ENCODE measurements around the gene CTNND2.

CTNND2 gene

DNA sequence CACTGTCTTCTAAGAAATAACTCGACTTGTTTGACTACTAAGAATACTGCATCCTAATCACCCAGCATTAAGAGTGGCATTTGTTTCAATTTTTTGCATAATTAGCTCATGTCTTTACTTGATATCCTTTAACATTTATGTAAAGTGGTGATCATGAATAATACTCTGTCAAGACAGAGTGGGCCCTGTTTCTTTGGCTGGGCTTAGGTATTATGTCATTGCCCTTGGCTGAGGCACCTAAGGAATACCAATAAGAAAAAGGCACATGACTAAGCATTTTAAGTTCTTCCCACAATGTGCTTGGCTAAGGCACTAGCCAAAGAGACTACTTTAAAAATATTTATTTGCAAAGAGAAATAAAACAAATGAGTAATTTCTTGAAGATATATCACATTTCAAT is 308.1 kb downstream of the CTNND2 start:
- no peak for DNase-seq (ENCODE audit: low read depth in 2 of 2)

GRCh38 chr5:11595045-11595444 is 309.2 kb downstream of the CTNND2 start:
- DNase-seq (ENCODE audit: low read depth in 2 of 2): no peak

- DNase-seq (ENCODE audit: low read depth in 2 of 2): no peak
Measured at GRCh38 chr5:11594021-11594420, 310.2 kb downstream of the CTNND2 start.

GRCh38 chr5:11590475-11590874 is 313.8 kb downstream of the CTNND2 start:
- no peak for DNase-seq (ENCODE audit: low read depth in 2 of 2)

- no peak for DNase-seq (ENCODE audit: low read depth in 2 of 2)
Measured at GRCh38 chr5:11588803-11589202, 315.4 kb downstream of the CTNND2 start.

GRCh38 chr5:11584017-11584416 is 320.2 kb downstream of the CTNND2 start:
- no peak for DNase-seq (ENCODE audit: low read depth in 2 of 2)

GRCh38 chr5:11579351-11579750 is 324.9 kb downstream of the CTNND2 start:
- no peak for DNase-seq (ENCODE audit: low read depth in 2 of 2)

DNA sequence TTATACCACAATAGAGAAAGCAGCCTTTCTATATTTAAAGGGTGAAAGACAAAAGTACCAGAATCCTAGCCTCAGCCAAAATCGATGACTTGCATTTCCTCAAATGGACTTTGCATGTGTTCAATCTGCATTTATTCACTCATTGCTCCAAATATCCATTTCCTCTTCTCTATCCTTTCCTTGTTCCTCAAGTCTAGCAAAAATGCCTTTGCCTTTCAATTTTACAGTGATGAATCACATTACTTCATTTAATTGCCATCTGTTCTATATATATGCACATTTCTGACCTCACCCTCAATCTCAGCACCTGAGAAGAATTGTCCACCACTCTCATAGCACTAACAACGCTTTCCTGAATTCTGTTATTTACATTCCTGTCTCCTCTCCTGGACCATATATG is 329.5 kb downstream of the CTNND2 start:
- no peak for DNase-seq (ENCODE audit: low read depth in 2 of 2)

- no peak for DNase-seq (ENCODE audit: low read depth in 2 of 2)
Measured at GRCh38 chr5:11573140-11573992, 330.9 kb downstream of the CTNND2 start.

- DNase-seq (ENCODE audit: low read depth in 2 of 2): no peak
Measured at GRCh38 chr5:11564706-11565105, 339.5 kb downstream of the CTNND2 start.

DNA sequence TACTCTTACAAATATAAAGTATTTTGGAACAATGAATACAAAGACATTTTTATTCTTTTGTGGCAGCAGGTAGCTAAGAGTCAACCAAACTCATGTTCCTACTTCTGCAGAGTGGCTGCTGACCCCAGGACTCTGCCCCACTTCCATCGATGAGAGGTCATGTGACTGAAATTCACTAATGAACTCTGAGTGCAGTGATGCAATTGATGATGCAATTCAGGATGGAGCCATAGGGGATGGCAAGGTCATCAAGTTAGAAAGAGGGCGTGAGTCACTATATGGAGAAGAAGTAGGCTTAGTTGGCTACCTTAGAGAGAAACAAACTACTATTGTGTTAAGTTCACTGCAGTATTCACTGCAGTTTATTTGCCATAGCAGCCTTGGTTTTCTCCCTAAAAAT is 340.4 kb downstream of the CTNND2 start:
- no peak for DNase-seq (ENCODE audit: low read depth in 2 of 2)

DNA sequence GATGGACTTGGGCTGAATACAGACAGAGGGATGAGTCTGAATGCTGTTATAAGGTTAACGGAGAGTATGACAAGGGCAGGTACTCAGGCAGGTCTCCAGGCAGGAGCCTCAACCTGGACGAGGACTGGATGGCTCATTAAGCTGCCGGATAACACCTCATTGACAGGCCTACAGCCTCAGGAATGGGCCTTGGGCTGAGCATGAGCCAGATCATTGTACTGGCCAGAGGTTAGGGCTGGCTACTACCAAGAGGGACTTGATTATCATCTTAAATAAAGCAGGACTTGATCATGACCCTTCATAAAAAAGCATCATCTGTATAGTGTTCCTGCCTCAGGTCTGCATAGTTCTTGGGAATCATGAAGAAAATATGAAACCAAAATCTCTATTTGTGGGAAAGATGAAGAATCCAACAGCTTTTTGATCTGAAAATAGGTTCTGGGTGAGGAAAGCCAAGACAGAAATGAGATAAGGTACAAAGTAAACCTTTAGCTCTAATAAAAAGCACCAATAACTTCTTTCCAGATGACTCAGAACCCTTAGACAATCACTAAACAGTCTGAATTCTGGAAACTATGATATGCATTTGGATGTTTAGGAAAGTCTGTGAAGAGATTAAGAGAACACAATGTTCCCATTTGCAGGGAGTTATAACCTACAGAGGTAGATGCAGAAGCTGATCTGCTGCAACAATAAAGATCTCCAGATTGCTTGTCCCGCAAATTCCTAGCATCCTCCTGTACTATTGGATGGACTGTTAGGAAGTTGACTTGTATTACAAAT is 343.1 kb downstream of the CTNND2 start:
- no peak for DNase-seq (ENCODE audit: low read depth in 2 of 2)

DNA sequence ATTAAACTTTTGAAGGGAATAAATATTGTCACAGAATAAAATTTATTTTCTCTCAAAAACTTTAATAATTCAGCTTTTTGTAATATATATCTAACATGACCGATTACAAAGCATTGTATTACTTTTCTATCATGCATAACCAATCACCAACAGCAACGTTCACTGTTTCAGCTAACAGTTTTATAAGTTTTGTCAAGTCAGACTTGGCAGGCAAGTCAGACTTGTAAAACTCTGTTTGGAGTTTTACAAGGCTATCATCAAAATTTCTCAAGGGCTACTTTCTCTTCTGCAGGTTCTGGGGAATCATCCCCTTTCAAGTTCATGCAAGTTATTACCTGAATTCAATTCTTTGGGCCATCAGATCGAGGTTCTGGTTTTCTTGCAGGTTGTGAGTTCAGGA is 347.2 kb downstream of the CTNND2 start:
- no peak for DNase-seq (ENCODE audit: low read depth in 2 of 2)

- no peak for DNase-seq (ENCODE audit: low read depth in 2 of 2)
Measured at GRCh38 chr5:11555171-11555570, 349.1 kb downstream of the CTNND2 start.

DNA sequence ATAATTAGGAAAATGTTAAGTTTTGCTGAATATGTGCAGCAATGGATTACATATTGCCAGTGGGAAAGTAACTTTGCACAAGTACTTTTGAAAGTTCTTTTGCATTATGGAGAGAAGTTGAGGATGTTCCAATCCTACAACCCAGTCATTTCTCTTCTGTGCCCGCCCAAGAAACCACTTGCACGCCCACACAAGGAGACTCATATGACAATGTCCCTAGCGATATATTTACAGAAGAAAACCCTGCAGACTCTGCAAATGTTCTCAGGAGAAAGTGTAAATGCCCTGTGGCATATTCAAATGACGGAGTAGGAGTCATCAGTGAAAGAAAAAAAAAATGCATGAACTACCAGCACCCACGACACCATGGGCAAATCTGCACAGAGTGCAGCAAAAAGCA is 356.5 kb downstream of the CTNND2 start:
- no peak for DNase-seq (ENCODE audit: low read depth in 2 of 2)

GRCh38 chr5:11547140-11547539 is 357.1 kb downstream of the CTNND2 start:
- DNase-seq (ENCODE audit: low read depth in 2 of 2): no peak

DNA sequence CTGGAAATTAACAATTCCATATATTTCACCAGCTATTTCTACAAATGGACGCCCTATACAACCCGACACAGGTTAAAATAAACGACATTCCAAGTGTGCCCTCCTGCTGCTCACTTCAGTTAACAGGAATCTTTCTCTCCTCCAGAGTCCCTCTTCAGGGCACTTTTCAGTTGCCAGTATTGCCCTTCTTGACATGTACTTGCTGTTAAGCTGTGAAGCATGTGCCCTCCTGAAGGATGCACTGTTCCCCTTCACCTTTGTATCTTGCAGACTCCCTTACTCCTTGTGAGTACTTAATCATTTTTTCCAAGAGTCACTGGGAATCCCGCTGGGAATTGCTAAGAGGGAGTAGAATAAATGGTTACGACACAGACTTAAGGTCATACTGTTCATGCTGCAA is 364.1 kb downstream of the CTNND2 start:
- DNase-seq (ENCODE audit: low read depth in 2 of 2): no peak

DNA sequence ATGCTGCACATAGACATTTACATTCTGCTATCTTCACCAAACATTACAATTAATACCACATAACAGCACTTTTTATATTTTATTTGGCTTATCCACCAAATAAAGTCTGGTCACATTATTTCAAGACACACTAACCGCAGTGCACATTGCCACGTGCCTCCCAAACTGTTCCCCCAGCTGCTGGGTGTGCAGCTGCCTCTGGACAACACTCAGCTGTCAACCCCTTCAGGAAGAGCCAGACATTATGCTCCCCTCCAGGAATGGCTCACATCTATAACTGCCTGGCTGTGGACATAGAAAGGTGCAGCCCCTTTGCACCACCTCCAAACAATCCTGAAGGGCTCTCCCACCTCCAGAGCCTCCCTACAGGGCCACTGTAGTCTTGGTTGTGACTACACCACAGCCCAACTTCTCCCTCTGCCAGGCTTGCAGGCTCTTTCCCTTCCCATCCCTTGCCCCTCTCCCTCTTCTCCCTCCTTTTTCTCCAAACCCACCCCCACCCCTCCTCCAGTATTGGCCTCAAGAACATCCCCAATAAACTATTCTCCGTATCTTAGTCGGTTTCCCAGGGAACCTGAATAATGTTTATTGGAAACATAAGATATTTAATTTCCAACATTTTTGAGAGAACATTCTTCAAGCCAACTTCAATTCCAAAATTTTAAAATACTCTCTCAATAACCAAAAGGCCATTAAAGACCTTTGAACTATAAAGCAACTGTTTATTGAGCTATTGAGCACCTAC is 372.3 kb downstream of the CTNND2 start:
- DNase-seq (ENCODE audit: low read depth in 2 of 2): no peak

DNA sequence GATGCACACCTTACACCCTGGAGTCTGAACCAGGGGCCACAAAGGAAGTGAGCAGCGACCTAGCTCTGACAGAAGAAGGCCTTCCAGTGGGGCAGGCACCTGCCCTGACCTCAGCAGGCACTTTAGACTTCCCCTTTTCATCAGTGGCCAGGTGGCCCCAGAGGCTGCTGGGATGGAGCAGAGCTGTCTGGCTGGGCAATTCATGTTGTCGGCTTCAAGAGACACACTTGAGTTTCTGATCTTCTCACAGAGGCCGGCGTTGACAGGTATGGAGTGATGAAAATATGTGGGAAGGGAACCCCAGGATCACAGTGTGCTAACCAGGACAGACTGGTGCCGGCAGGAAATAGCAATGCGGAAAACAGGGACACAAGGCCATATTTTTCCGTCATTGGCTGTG is 375.5 kb downstream of the CTNND2 start:
- no peak for DNase-seq (ENCODE audit: low read depth in 2 of 2)

DNA sequence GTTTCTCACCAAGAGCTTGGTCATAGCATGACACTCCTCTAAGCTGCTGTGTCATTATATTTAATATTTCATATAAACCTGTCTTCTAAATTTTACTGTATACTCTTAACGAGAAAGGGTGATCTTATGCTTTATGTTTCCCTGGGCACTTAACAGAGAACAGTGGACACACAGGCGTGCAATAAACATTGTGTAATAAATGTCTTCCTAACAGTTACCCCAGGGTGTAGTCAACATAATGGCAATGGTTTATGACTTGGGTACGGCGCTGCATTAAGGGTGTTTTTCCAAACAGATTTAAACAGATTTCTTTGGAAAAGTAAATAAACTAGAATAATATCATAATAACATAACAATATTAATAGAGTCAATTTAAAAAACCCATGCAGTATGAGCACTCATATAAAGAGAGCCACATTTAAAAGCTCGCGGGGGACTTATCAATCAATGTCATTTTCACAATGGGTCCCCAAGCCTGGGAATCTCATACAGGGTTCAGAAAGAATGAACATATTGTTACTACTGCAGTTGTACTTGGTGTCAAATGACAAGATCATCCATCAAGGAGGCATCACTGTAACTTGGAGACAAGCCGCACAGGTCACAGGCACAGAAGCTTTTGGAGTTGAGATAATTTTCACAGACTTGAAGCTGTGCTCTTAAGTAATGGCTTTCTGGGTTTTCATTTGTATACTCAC is 376.4 kb downstream of the CTNND2 start:
- DNase-seq (ENCODE audit: low read depth in 2 of 2): no peak

- no peak for DNase-seq (ENCODE audit: low read depth in 2 of 2)
Measured at GRCh38 chr5:11525020-11525419, 379.2 kb downstream of the CTNND2 start.

DNA sequence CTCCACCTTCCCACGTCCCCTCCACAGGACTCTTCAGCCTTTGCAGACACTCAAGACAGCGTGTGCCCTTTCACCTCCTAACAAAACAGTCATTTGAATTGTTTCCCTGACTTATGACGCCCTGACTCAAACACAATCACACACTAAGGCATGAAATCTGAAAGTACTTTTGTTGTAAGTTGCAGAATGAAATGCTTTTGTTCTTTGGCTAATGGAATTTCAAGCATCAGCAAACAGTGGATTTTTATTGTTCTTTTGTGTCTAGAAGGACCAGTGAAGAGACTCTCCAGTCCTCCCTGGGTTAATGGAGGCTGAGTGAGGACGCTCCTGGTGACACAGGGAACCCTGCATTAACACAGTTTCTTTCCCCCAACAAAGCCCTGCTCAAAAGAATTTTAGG is 380.1 kb downstream of the CTNND2 start:
- no peak for DNase-seq (ENCODE audit: low read depth in 2 of 2)
